Measurements from ENCODE around the gene ADAMTS3.

Gene ADAMTS3

GRCh38 chr4:72275381-72275780, 293.6 kb downstream of the ADAMTS3 start:
- DNase-seq = no peak

DNA sequence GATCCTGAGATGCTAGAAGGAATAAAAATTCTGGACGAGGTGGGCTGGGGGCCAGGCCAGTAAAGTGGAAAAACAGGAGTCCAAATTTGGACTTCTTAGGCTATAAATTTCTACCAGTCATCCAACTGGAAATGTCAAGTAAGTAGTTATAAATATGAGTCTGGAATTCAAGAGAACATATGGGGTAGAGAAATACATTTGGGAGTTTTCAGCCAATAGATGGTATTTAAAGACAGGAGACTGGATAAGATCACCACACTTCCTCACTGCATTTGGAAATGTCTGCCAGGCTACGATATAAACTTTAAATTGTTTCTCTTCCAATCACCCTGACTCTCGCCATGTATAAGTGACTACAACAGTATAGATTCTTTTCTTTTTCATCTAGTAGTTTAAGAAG, 294.8 kb downstream of the ADAMTS3 start:
- DNase-seq = no peak

GRCh38 chr4:72255269-72255668, 313.8 kb downstream of the ADAMTS3 start:
- no peak for DNase-seq

DNA sequence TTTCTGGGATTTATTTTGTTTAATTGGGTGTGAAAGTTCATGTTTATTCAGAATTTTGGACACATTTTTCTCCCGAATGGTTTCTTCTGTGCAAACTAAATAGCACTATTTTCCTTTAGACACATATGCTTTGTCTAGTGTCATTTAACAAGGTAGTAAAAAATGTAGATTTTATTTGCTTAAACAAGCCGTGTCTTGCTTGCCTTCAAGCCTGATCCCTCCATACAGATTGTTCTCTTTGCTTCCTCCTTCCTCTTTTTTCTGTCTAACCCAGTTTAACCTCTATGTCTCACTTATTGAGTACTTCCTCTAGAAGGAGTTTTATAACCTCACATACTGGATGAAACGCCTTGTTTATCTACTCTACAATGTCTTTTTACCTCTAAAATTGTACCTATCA, 325.4 kb downstream of the ADAMTS3 start:
- no peak for DNase-seq

- DNase-seq = no peak
Measured at GRCh38 chr4:72239487-72240116, 329.4 kb downstream of the ADAMTS3 start.
